ENCODE measurements around the gene SYVN1.

SYVN1 gene

GRCh38 chr11:65126624-65127274, 7.6 kb downstream of the SYVN1 start:
- H3K4me1 ChIP-seq (ENCODE audit: control insufficient read depth, insufficient read depth, low read depth, low read length), result peaks cover 2% of the 10 kb centered on the region

GRCh38 chr11:65125197-65126056, 8.9 kb downstream of the SYVN1 start:
- H2BK5ac ChIP-seq (ENCODE audit: low read depth, low read length, poor library complexity, severe bottlenecking), result no peak overlapping the region
- H3K9me3 ChIP-seq (ENCODE audit: control insufficient read depth, low read length), result no peaks in the 10 kb centered on the region
- H4K8ac ChIP-seq (ENCODE audit: low read length), result no peak overlapping the region
- DNase-seq, result no peak
- peak overlapping the region; percentile 12 for H2BK15ac ChIP-seq (ENCODE audit: low read depth, poor library complexity, severe bottlenecking)
- H3K27ac ChIP-seq (ENCODE audit: low read length, poor library complexity, severe bottlenecking), result no peak overlapping the region
- H3K36me3 ChIP-seq (ENCODE audit: control insufficient read depth in 1 of 2, insufficient read depth in 2 of 2, low read depth in 1 of 2, low read length in 2 of 2), result peaks cover 58 to 71% of the 10 kb centered on the region in 2 experiments
- H3K23ac ChIP-seq (ENCODE audit: low read length in 2 of 2), result no peak overlapping the region
- peaks cover 27% of the 10 kb centered on the region for H3K79me1 ChIP-seq (replicated peaks; ENCODE audit: low read length, poor library complexity, severe bottlenecking)
- H3K4me1 ChIP-seq (ENCODE audit: control insufficient read depth, insufficient read depth, low read depth, low read length), result peaks cover 5% of the 10 kb centered on the region
- no peak overlapping the region for H3K4me3 ChIP-seq (ENCODE audit: insufficient read depth in 1 of 2, low read depth in 1 of 2, low read length in 2 of 2)
- no peak overlapping the region for H2BK12ac ChIP-seq (ENCODE audit: low read length in 2 of 2)
- no peak overlapping the region for H2BK120ac ChIP-seq (ENCODE audit: low read depth, low read length)
- H4K91ac ChIP-seq (ENCODE audit: low read length), result no peak overlapping the region
- no peaks in the 10 kb centered on the region for H3K27me3 ChIP-seq (ENCODE audit: control insufficient read depth in 1 of 2, insufficient read depth in 1 of 2, low read length in 2 of 2)
- no peak overlapping the region for H3K14ac ChIP-seq (ENCODE audit: low read length in 2 of 2)
- H2AK5ac ChIP-seq (ENCODE audit: low read length, severe bottlenecking), result no peak overlapping the region
- H3K4ac ChIP-seq (ENCODE audit: low read depth in 1 of 2, low read length in 2 of 2), result no peak overlapping the region
- no peak overlapping the region for H3K18ac ChIP-seq (ENCODE audit: low read depth in 1 of 2, low read length in 2 of 2)
- H2AFZ ChIP-seq (ENCODE audit: low read depth, low read length), result no peak overlapping the region
- H3K4me2 ChIP-seq (ENCODE audit: low read length, poor library complexity, severe bottlenecking), result no peak overlapping the region
- no peak overlapping the region for H3K9ac ChIP-seq (ENCODE audit: low read length)
- WGBS, result 97% methylated on average over 12 of the region's 12 CpGs

More at GRCh38 chr11:65126624-65127274, 7.6 kb downstream of the SYVN1 start:
- no peak overlapping the region for H3K4me3 ChIP-seq (ENCODE audit: insufficient read depth in 1 of 2, low read depth in 1 of 2, low read length in 2 of 2)
- H3K23ac ChIP-seq (ENCODE audit: low read length in 2 of 2), result no peak overlapping the region
- no peak overlapping the region for H2AK5ac ChIP-seq (ENCODE audit: low read length, severe bottlenecking)
- no peak overlapping the region for H3K18ac ChIP-seq (ENCODE audit: low read depth in 1 of 2, low read length in 2 of 2)
- H3K14ac ChIP-seq (ENCODE audit: low read length in 2 of 2), result no peak overlapping the region
- H2AFZ ChIP-seq (ENCODE audit: low read depth, low read length), result no peak overlapping the region
- H4K8ac ChIP-seq (ENCODE audit: low read length), result no peak overlapping the region
- no peak overlapping the region for H2BK12ac ChIP-seq (ENCODE audit: low read length in 2 of 2)
- 87% methylated on average over 4 of the region's 6 CpGs for WGBS
- peaks cover 65 to 76% of the 10 kb centered on the region in 2 experiments for H3K36me3 ChIP-seq (ENCODE audit: control insufficient read depth in 1 of 2, insufficient read depth in 2 of 2, low read depth in 1 of 2, low read length in 2 of 2)
- H2BK5ac ChIP-seq (ENCODE audit: low read depth, low read length, poor library complexity, severe bottlenecking), result no peak overlapping the region
- H2BK120ac ChIP-seq (ENCODE audit: low read depth, low read length), result no peak overlapping the region
- no peaks in the 10 kb centered on the region for H3K9me3 ChIP-seq (ENCODE audit: control insufficient read depth, low read length)
- H3K4me2 ChIP-seq (ENCODE audit: low read length, poor library complexity, severe bottlenecking), result no peak overlapping the region
- no peak overlapping the region for H4K91ac ChIP-seq (ENCODE audit: low read length)
- H3K4ac ChIP-seq (ENCODE audit: low read depth in 1 of 2, low read length in 2 of 2), result no peak overlapping the region
- no peaks in the 10 kb centered on the region for H3K27me3 ChIP-seq (ENCODE audit: control insufficient read depth in 1 of 2, insufficient read depth in 1 of 2, low read length in 2 of 2)
- peak overlapping the region; percentile 22 for H3K9ac ChIP-seq (ENCODE audit: low read length)
- H2BK15ac ChIP-seq (ENCODE audit: low read depth, poor library complexity, severe bottlenecking), result no peak overlapping the region
- no peak overlapping the region for H3K27ac ChIP-seq (ENCODE audit: low read length, poor library complexity, severe bottlenecking)
- no peak for DNase-seq
- H3K79me1 ChIP-seq (replicated peaks; ENCODE audit: low read length, poor library complexity, severe bottlenecking), result peaks cover 32% of the 10 kb centered on the region

- no peak overlapping the region for H4K8ac ChIP-seq (ENCODE audit: low read length)
- H3K4me2 ChIP-seq (ENCODE audit: low read length, poor library complexity, severe bottlenecking), result no peak overlapping the region
- no peak overlapping the region for H3K4ac ChIP-seq (ENCODE audit: low read depth in 1 of 2, low read length in 2 of 2)
- H3K23ac ChIP-seq (ENCODE audit: low read length in 2 of 2), result no peak overlapping the region
- WGBS, result 98% methylated on average over 3 of the region's 5 CpGs
- peaks cover 57 to 71% of the 10 kb centered on the region in 2 experiments for H3K36me3 ChIP-seq (ENCODE audit: control insufficient read depth in 1 of 2, insufficient read depth in 2 of 2, low read depth in 1 of 2, low read length in 2 of 2)
- peaks cover 27% of the 10 kb centered on the region for H3K79me1 ChIP-seq (replicated peaks; ENCODE audit: low read length, poor library complexity, severe bottlenecking)
- no peak overlapping the region for H3K18ac ChIP-seq (ENCODE audit: low read depth in 1 of 2, low read length in 2 of 2)
- no peak overlapping the region for H4K91ac ChIP-seq (ENCODE audit: low read length)
- H3K4me1 ChIP-seq (ENCODE audit: control insufficient read depth, insufficient read depth, low read depth, low read length), result peaks cover 5% of the 10 kb centered on the region
- no peak overlapping the region for H2AFZ ChIP-seq (ENCODE audit: low read depth, low read length)
- H2AK5ac ChIP-seq (ENCODE audit: low read length, severe bottlenecking), result no peak overlapping the region
- no peak overlapping the region for H2BK120ac ChIP-seq (ENCODE audit: low read depth, low read length)
- DNase-seq, result no peak
- no peak overlapping the region for H2BK5ac ChIP-seq (ENCODE audit: low read depth, low read length, poor library complexity, severe bottlenecking)
- no peak overlapping the region for H3K4me3 ChIP-seq (ENCODE audit: insufficient read depth in 1 of 2, low read depth in 1 of 2, low read length in 2 of 2)
- H3K27me3 ChIP-seq (ENCODE audit: control insufficient read depth in 1 of 2, insufficient read depth in 1 of 2, low read length in 2 of 2), result no peaks in the 10 kb centered on the region
- H3K9me3 ChIP-seq (ENCODE audit: control insufficient read depth, low read length), result no peaks in the 10 kb centered on the region
- H3K9ac ChIP-seq (ENCODE audit: low read length), result no peak overlapping the region
- H2BK15ac ChIP-seq (ENCODE audit: low read depth, poor library complexity, severe bottlenecking), result no peak overlapping the region
- no peak overlapping the region for H3K14ac ChIP-seq (ENCODE audit: low read length in 2 of 2)
- H3K27ac ChIP-seq (ENCODE audit: low read length, poor library complexity, severe bottlenecking), result no peak overlapping the region
- no peak overlapping the region for H2BK12ac ChIP-seq (ENCODE audit: low read length in 2 of 2)
These were observed 9.7 kb downstream of the SYVN1 start for GRCh38 chr11:65124480-65125196.
